ENCODE measurements around the gene PSD2.

PSD2 gene

GRCh38 chr5:139795074-139796001, at the start of gene PSD2:
TSS of gene PSD2 (plus strand) at chr5:139795808. CDS start at chr5:139809441, 13,633 bp downstream.
- DNase-seq, result peak; percentile 27

- DNase-seq, result peak; percentile 84
Observed at GRCh38 chr5:139746691-139747582, 48.7 kb upstream of the PSD2 start.

- DNase-seq, result peak; percentile 61
Observed at GRCh38 chr5:139747583-139748504, 47.8 kb upstream of the PSD2 start.

- no peak for DNase-seq
Observed at GRCh38 chr5:139748505-139748826, 47.1 kb upstream of the PSD2 start.

GRCh38 chr5:139749242-139749641, 46.4 kb upstream of the PSD2 start:
- DNase-seq, result no peak

- DNase-seq, result no peak
Observed at GRCh38 chr5:139751236-139751635, 44.4 kb upstream of the PSD2 start.

GRCh38 chr5:139752506-139753473, 42.8 kb upstream of the PSD2 start:
- DNase-seq, result no peak

GRCh38 chr5:139755892-139756671, 39.5 kb upstream of the PSD2 start:
- peak; percentile 31 for DNase-seq

GRCh38 chr5:139756971-139757370, 38.6 kb upstream of the PSD2 start:
- DNase-seq, result no peak

DNA sequence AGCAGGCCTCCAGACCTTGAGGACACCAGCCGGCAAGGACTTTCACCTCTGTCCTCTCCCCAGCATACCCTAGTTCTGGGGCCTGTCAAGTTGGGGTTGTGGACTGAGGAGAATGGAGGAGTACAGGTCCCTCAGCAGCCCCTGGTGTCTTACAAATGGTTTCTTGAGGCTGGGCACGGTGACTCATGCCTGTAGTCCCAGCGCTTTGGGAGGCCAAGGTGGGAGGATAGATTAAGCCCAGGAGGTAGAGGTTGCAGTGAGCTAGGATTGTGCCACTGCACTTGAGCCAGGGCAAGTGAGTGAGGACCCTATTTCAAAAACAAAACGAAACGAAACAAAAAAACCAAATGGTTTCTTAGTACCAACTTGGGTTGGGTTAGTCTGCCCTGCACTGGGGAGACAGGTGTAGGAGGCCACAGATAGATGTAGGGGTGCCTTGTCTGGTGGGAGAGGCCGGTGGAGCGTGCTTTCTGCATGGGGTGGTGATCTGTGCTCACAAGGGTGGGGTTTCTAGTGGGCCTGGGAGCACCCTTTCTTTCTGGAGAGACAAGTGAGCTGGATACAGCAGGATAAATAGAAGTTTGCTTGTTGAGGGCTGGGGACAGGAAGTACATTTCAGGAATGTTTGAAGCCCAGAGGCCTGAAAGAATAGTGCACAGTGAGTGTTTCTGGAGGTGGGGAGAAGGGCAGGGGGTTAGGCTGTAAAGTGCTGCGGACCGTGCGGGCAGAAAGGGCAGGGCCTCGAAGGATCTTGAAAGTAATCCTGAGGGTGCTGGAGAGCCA, 37.7 kb upstream of the PSD2 start:
- DNase-seq, result no peak

- no peak for DNase-seq
Observed at GRCh38 chr5:139758510-139759075, 37.0 kb upstream of the PSD2 start.

- DNase-seq, result no peak
Observed at GRCh38 chr5:139759219-139759721, 36.3 kb upstream of the PSD2 start.

DNA sequence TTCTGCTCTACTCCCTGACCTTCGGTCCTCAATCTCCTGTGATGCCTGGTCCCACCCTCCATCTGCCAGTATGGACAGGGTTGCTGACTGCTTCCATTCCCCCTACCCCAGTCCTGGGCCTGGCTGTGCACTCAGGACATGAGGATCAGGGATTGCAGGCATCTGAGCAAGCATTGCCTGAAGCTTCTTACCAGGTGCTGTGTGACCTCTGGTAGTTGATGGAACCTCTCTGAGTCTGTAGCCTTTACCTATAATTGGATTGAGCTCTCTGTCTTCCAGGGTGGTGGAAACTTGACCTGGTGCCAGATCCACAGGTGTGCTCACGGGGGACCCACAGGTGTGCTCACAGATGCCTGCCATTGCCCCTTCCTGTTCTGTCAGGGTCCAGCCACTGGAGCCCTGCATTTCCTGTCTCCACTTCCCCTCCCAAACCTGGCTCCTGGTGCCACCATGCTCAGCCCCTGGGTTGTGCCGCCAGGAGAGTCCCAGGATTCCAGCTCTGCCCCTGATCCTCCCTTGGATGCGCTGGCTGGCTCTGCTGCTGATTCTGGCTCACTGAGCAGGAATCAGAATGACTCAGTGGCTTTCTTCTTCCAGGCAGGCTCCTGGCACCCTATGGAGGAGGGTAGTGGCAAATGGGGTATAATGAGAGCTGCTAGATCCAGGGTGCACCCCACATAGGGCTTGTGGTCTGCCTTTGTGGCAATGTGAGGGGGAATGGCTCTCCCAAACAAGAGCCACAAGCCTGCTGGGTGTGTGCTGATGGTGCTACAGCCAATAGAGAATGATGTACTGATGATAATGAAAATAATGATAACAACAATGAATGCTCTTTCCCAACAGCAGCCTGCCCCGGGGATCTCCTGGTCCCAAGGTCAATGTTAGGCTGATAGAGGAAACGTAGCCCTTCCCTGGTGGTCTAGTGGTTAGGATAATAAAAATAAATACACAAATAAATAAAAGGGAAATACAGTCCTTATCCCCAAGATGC, 35.2 kb upstream of the PSD2 start:
- DNase-seq, result no peak

DNA sequence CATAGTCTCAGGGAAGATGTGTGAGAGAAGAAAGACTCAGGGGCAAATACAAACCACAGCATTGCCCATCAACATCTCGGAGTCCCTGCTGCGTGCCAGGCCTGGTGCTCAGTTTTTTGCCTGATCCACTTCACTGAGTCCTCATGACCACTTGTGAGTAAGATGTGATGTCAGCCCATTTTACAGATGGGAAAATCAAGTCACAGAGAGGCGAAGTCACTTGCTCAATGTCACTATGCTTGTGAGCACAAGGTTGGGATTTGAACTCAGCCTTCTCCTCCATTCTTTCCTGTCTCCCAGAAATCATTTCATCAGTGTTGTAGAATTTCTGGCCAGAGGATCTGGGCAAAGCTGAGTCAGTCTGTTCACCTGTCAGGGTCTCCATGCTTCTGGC, 34.6 kb upstream of the PSD2 start:
- no peak for DNase-seq

GRCh38 chr5:139761501-139761900, 34.1 kb upstream of the PSD2 start:
- DNase-seq, result no peak

GRCh38 chr5:139762615-139763170, 32.9 kb upstream of the PSD2 start:
- DNase-seq, result no peak

DNA sequence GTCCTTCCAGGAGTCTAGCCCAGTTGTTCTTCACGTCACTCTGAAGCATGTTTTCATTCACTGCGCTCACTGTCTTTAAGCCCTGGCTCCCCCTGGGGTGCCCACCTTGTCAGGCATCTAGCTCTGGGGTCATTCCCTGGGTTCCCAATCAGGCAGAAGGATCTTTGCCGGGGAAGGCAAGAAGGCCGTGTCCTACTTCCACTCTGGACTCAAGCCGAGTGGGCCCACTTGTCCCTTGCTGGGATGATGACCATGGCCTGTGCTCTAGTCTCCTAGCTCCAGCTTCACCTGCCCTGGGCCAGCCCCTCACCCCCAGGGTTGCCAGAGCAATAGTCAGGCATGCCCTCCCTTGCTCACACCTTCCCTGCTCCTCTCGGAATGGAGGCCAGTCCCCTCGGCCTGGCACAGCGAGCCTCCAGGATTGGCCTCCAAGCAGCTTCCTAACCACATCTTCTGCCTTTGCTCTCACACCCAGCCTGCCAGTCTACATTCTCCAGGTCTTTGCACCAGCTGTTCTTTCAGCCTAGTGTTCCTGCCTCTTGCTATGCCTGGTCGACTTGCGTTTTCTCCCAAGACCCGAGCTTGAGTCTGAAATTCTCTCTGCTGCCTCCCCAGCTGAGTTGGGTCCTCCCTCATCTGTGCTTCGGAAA, 32.2 kb upstream of the PSD2 start:
- no peak for DNase-seq

Data from CD4-positive, alpha-beta T cell treated with Interleukin-12 subunit alpha and Interleukin-12 subunit beta, for 1 hour (primary cell).